ENCODE data around the gene SMARCC2.

DNA sequence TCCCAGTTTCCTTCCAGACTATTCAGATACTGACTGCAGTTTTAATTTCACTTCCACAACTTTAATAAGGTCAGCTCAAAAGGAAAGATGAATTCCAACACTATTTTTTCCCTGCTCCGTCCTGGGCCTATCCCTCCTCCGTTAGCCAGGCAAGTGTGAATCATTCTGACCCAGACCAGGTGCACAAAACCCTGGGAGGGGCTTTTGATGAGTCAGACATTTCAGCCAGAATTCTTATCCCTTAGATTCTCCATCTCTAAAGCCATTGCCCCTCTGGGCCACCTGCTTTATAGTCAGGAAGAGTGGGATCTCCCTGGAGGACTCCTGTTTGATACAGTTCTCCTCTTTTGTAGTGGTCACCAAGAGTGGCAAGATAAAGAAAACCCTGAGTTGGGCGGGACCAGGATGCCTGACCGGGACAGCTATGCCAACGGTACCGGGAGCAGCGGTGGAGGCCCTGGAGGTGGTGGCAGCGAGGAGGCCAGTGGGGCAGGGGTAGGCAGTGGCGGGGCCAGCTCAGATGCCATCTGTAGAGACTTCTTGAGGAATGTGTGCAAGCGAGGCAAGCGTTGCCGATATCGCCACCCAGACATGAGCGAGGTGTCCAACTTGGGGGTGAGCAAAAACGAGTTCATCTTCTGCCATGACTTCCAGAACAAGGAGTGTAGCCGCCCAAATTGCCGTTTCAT is 69.0 kb downstream of the SMARCC2 start:
- TF ChIP-seq, protein P1, sequence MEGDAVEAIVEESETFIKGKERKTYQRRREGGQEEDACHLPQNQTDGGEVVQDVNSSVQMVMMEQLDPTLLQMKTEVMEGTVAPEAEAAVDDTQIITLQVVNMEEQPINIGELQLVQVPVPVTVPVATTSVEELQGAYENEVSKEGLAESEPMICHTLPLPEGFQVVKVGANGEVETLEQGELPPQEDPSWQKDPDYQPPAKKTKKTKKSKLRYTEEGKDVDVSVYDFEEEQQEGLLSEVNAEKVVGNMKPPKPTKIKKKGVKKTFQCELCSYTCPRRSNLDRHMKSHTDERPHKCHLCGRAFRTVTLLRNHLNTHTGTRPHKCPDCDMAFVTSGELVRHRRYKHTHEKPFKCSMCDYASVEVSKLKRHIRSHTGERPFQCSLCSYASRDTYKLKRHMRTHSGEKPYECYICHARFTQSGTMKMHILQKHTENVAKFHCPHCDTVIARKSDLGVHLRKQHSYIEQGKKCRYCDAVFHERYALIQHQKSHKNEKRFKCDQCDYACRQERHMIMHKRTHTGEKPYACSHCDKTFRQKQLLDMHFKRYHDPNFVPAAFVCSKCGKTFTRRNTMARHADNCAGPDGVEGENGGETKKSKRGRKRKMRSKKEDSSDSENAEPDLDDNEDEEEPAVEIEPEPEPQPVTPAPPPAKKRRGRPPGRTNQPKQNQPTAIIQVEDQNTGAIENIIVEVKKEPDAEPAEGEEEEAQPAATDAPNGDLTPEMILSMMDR (conservative IDR thresholded peaks at IDR 0.05 in 1 of 2, IDR thresholded peaks at IDR 0.05 in 1 of 2; ENCODE audit: low read depth in 1 of 2, low read length in 2 of 2), result no peak
- TF ChIP-seq EZH2 (IDR thresholded peaks at IDR 0.05; ENCODE audit: low read length, missing control alignments), result no peak

Data from fibroblast of lung (primary cell).